Activated CD4-positive, alpha-beta T cell treated with anti-CD3 and anti-CD28 coated beads, Interleukin-2, amount 50 U/mL, for 4 hours (primary cell): ENCODE data around the gene FER1L5.
"Not testable (repeated sequence)": the region's sequence is repeated elsewhere in the genome, so short reads cannot be mapped to it uniquely, and the experiment has no call there.

Experiments used
- DNase-seq, 2 experiments: peaks; one replicate each; pipeline ENCODE4 v3.0.0-alpha.2; 2020

FER1L5 gene

DNA sequence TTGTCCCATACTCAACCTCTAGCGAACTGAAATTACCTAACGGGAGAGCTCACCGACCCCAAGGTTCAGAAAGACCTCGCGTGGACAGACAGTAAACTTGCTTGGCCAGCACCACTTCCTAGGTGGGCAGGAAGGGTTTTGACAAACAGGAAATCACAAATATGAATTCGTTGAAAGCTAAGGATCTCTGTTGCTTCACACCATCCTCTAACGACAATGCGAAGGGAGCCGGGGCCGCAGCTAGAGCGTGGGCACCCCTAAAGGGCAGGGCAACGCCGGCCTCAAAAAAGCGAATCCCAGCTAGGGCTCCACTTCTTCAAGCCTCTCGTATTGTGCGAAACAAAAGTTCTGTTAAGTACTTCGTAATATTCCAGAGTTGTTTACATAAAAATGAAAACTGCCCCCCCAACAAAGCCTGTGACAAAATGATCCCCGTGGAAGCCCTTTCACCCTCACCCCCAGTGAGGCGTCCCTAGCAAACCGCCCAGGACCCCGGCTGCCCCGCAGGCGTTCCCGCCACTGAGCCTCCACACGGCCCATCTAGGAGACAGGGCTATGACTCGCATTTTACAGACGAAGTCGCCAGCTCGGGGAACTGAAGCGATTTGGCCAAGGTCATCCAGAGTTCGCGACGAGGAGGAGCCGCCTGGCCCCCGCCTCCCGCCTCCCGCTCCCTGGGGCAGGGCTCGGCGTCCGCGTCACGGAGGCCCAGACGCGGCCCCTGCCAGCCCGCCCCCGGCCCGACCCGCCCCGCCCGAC, 5.0 kb upstream of the FER1L5 start:
- peak; percentile 70 to 75 for DNase-seq

DNA sequence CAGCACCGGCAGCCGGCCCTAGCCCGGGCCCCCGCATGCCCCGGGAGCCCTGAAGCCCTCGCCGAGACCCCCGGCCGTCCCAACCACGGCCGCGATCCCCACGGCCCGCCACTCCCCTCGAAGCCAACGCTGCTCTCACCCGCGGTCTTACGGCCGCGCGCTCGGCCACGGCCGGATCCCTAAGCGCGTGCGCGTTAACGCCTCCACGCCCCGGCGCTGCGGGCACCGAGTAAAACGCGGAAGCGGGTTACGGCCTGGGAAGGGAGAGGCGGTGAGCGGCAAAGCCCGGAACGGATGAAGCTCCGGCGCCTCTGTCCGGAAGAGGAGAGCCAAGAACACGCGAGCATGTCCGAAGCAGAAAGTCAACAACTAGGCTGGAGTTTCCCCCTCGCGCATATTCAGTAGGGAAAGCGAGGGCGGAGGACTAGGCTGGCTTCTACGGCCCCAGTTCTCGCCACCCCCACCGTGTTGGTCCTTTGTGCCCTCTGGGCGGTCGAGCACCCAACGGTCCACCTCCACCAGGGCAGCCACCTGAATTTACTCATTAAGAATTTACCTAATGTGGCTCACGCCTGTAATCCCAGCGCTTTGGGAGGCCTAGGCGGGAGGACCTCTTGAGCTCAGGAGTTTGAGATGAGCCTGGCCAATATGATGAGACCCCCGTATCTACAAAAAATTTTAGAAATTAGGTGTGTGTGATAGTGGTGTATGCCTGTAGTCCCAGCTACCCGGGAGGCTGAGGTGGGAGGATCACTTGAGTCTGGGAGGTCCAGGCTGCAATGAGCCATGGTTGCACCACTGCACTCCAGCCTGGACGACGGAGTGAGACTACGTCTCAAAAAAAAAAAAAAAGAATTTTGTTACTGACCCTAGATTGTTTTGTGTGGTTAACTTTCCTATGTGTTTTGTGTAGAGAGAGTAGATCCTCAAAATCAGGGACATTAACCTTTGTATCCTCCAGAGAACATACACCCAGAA, 4.1 kb upstream of the FER1L5 start, which contains the start of gene KANSL3:
KANSL3 (minus strand) TSS at position 169 of the 978 bp plus-strand sequence. CDS start 1,177 bp downstream, outside the sequence.
- peak; percentile 80 for DNase-seq

DNA sequence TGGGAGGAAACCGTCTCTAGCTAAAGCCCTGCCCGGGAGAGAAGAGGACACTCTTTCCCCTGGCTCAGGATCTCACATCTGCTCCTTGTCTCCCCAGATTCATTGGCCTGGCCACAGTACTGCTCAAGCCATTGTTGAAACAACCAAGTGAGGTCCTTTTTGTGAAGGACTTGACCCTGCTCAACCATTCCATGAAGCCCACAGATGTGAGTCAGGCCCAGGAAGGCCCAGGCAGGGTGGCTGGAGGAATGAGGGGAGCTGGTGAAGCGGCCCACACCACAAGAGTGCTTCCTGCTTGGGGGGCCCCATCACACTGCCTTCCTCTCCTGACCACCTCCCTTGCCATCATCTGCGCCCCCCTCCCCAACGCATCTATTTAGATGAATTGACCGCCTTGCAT, 5.1 kb downstream of the FER1L5 start:
- no peak for DNase-seq

DNA sequence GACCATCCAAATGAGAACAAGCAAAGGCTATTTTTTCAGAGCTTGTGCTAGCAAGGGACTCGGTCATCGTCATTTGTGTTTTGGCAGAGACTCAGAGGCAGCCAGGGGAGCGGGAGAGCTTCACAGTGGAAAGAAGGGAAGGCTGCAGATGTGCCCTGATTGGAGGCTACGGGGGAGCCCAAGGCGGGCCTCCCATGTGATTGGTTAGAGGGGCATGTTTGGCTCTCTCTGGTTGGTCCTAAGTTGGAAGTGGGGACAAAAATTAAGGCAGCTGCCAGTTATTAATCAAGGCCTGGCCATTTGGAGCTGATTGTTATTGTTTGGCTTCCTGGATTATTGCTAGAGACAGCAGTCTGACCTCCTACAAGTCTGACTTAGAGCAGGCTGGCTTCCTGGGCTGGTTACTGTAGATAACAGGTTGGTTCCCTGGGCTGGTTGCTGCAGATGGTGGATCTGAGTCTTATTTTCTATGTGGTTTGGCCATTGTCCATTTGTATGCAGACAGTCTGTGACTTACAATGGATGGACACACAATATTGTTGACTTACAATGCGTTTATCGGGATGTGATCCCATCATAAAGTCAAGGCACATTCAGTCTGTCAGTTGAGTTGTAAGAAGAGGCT, 5.9 kb downstream of the FER1L5 start:
- DNase-seq, result no peak

DNA sequence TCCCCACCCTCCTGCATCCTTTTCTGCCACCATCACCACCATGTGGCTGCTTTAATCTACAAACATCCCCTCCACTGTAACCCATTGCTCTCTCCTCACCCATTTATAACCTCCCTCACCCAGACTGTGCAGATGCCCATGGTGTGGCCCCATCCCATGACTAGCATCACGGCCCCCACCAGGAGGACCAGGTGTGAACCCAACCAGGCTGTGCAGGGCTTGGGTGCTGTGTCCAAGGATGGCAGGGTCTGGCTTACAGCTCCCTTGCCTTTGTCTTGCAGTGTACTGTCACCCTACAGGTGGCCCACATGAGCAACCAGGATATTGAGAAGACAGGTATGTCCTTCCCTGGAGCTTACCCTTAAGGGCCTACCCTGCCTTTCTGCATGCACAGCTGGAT, 6.8 kb downstream of the FER1L5 start:
- no peak for DNase-seq

DNA sequence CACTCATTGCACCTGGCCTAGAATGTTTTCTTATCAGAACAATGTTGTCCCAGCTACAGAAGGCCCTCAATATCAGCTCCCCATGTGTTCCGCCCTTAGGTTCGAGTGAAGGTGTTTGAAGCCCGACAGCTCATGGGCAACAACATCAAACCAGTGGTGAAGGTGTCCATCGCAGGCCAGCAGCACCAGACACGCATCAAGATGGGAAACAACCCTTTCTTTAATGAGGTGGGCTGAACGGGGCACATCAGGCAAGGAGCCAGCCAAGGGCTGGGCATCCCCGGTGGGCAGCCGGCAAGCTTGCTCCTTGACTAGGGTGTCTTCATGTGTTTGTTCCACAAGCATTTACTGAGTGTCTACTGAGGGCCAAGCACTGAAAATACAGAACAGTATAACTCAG, 9.2 kb downstream of the FER1L5 start:
- no peak for DNase-seq

DNA sequence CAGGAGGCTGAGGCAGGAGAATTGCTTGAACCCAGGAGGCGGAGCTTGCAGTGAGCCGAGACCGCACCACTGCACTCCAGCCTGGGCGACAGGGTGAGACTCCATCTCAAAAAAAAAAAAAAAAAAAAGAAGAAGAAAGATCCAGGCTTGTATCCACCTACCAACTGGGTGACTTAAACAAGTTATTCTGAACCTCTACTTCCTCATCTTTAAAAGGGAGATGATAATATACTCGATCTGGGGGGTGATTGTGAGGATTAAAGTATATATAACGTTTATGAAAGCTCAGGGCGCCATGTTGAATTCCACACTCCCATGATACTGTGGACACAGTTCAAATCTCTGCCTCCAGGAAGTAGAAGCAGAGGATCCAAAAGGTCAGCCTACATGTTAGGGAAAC, 12.2 kb downstream of the FER1L5 start:
- not testable (repeated sequence) for DNase-seq

DNA sequence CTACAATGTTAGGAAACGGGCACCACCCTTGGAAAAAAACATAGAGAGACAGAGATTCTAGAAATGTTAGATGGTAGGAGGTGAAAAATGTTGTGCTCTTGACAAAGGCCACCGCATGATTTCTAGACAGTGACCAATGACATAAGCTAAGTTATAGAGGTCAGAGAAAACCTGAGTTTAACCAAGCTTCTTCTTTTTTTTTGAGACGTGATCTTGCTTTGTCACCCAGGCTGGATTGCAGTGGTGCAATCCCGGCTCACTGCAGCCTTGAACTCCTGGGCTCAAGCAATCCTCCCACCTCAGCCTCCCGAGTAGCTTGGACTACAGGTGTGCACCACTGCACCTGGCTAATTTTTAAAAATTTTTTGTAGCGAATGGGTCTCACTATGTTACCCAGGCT, 13.0 kb downstream of the FER1L5 start:
- DNase-seq, result no peak

DNA sequence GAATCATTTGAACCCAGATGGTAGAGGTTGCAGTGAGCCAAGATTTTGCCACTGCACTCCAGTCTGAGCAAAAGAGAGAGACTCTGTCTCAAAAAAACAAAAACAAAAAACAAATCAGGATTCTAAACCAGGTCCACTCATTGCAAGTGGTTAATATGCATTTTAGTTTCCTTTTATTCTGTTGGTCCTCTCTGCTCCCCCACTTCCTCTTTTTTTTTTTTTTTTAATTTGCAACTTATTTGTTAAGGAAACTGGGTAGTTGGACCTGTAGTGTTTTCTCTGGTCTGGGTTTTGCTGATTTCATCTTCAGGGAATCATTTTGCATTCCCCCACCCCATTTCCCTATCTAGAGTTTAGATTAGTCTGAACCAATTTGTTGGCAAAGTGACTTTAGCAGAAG, 14.0 kb downstream of the FER1L5 start:
- no peak for DNase-seq

DNA sequence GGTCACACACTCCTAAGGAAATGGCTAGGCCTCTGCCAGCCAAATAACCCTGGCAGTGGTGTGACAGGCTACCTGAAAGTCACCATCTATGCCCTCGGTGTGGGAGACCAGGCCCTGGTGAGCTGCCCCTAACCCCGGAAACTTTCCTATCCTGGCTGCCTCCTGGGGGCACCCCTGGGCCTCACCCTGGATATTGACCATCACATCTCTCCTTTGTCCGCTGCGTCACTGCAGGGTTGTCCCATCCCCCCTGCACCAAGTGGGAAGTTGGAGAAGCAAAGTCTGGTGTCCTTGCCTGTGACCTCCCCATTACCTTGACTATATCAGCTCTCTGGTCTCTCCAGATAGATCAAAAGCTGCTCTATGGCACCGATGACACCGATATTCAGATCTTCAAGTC, 18.8 kb downstream of the FER1L5 start:
- no peak for DNase-seq

DNA sequence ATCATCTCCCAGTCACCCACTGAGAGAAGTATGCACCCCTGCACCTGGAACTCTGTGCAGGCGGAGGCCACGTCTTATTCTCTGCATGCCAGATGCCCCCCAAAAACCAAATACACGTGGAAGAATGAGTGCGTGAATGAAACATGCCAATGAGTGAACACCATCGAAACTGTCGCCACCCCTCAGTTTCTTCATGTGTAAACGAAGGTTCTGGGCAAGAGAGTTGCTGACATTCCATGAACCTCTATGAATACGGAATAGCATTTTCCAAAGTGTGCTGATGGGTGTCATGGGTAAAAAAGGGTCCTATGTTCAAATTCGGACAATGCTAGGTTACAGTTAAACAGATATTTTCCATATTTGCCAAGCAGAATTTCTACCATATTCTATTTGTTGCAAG, 19.8 kb downstream of the FER1L5 start:
- no peak for DNase-seq

DNA sequence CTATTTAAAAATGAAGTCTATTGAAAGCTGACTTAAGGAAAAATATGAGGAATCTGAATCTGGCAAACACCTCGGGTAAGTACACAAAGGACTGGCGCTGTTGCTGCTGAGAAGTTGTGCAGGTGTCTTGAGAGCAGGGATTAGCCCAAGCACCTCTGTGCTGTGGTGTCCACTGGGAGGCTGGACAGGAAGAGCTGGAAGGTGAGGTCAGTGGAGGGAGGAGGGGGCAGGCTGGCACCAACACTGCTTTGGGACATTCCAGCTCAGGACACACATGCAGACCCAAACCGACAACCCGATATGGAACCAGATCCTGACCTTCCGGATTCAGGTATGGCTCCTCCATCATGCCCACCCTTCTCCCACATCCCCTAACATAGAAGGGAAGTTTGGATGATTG, 20.6 kb downstream of the FER1L5 start:
- no peak for DNase-seq

DNA sequence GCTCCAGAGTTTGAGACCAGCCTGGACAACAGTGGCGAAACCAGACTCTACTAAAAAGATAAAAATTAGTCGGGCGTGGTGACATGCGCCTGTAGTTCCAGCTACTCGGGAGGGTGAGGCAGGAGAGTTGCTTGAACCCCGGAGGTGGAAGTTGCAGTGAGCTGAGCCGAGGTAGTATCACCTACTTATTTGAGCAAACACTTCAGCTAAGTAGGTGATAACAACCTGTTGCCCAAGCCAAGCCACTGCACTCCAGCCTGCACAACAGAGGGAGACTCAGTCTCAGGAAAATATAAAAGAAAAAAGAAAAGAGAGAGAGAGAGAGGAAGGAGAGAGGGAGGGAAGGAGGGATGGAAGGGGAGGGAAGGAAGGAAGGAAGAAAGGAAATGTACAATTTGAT, 21.3 kb downstream of the FER1L5 start:
- DNase-seq, result no peak

DNA sequence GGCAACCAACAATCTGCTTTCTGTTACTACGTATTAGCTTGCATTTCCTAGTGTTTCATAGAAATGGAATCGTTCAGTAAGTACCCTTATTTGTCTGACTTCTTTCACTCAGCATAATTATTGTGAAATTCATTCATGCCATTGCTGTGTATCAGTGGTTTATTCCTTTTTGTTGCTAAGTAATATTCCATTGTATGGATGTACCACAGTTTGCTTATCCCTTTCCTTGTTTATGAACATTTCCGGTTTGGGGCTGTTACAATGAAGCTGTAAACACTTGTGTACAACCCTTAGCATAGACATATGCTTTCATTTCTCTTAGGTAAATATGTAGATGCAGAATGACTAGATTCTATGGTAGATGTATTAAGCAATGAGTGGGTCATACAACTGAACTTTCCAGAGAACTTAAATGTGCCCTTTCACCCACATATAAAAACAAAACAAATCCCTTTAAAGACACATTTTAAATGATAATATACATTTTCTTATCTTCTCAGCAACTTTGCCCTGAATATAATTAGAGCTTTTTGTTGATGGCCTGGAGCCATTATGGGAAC, 21.9 kb downstream of the FER1L5 start:
- DNase-seq, result no peak

DNA sequence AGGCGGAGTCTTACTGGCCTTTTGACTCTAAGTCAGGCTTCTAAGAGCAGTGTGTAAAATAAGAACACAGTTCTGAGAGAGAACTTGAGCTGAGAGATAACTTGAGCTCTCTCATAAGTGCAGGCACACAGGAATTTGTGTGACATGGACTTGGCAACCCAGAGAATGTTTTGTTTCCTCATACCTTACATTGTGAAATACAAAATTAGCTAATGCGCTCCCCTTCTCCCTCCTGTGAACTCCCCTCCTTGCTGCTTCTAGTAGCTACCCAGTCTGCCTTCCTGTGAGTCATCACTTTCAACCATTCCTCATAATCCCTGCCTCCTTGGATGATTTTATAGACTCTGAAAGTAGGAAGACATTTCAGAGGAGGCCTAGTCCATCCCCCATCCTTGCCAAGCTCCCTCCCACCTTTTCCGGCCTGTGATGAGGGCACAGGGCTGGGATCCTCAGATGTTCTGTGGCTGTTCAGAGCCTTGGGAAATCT, 22.6 kb downstream of the FER1L5 start:
- no peak for DNase-seq

DNA sequence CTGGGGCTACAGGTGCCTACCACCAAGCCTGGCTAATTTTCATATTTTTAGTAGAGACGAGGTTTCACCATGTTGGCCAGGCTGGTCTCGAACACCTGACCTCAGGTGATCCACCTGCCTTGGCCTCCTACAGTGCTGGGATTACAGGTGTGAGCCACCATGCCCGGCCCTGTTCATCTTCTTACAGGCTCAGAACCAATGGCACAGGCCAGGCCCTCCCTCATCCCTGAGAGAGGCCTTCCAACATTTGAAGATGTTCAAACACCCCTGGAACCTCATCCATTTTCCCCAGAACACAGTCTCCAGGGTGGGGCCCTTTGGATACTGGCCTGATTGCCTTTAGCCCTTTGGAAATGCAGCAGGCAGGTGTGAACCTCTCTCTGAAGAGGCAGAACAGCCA, 23.2 kb downstream of the FER1L5 start:
- DNase-seq, result not testable (repeated sequence)

DNA sequence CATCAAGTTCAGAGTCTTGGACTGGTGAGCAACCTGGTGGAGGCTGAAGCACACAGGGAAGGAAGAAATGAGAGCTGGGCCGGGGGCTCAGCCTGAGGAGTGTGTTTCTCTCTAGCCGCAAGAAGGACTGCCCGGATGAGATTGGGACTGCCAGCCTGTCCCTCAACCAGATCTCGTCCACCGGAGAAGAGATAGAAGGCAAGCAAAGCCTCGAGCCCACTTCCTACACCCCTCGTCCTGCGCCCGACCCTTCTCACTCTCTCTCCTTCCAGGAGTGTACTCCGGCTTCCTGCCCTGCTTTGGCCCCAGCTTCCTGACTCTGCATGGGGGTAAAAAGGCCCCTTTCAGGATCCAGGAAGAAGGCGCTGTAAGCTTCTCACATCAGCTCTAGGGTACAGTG, 26.2 kb downstream of the FER1L5 start:
- no peak for DNase-seq

DNA sequence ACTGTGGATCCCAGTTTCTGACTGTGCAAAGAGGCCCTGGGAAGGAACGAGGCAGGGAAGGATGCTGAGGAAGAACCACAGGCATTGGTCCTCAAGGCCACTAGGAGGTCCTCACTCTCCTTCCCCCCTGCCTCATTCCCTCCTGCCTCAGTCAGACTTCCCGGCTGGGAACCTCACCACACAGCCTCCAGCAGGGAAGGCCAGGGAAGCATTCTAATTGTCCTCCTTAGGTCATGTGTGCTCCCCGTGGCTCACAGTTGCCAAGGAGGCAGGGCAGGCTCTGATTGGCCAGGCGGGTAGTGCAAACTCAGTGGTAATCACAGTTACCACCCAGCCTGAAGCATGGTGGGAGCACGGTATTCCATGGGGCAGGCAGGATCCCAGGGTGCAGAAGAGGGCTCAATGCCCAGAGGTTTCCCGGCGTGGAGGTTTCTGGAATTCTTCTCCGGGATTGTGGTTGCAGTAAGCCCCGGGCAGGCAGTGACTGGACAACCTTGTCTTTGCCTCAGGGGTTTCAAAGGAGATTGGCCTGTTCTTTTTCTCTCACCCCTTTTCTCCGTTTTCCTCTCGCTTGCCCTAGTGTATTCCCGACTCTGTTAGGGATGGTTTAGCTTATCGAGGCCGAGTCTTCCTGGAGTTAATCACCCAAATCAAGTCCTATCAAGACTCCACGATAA, 27.1 kb downstream of the FER1L5 start:
- no peak for DNase-seq

DNA sequence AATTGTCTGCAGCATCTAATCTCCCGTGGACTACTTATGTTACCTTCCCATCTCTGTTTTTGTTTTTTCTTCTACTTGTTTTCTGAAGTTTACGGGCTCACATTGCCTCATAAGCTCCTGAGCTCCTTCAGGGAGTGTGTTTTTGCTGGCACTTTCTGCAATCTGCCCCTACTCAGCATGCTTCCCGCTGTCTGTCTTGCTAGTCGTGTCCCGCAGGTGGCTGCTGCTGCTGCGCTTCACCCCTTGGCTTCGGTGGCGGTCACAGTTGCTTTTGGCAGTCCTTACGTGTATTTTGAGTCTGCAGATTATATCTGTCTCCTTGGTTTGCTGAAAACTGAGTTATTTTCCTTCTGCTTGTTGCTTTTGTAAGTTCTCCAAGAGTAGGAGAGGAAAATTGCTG, 37.3 kb downstream of the FER1L5 start:
- DNase-seq, result no peak

DNA sequence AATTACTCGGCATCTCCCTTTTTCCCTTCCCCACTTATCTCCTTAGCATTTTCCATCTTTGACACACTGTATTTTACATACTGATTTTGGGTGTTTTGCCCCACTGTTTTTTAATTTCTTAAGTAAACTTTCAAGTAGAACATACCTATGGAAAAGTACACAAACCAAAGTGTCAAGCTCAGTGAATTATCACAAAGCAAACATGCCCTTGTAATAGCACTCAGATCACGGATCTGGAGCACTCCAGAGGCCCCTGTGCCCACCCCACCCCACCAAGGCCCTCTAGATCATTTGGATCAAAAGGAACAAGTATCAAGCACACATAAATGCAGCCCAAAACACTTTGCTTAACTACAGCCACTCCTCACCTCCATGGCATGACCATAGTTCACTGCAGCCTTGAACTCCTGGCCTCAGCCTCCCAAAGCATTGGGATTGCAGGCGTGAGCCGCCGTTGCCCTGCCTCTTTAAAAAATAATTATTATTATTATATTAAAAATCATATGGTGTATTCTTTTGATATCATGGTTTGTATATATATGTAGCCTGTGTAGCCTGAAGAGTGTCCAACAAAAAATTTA, 38.1 kb downstream of the FER1L5 start:
- no peak for DNase-seq

DNA sequence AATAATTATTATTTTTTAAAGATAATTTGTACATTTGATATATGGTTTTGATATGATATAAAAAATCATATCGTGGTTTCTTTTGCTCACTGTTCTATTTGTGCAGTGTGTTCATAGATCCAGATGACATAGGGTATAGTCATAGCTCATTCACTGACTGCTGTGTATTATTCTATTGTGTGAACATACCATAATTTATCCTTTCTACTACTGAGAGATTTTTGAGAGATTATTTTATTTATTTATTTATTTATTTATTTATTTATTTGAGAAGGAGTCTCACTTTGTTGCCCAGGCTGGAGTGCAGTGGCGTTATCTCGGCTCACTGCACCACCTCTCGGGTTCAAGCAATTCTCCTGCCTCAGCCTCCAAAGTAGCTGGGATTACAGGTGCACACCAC, 39.0 kb downstream of the FER1L5 start:
- no peak for DNase-seq

DNA sequence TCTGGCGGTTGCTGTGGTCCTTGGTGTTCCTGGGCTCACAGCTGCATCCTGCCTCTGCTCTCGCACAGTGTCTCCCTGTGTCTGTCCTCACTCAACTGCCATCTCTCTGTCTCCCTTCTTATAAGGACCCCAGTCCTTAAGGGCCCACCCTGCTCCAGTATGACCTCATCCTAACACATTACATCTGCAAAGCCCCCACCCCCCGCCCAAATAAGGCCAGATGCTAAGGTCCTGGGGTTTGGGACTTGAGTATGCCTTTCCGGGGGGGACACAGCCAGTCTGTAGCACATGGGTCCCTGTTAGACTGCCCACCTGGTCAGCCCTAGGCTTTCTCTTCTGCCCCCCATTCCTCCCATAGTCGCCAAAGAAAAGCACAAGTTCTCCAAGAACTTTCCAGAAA, 40.7 kb downstream of the FER1L5 start:
- DNase-seq, result no peak
